ENCODE data around the gene BRSK2.
"Not testable (repeated sequence)": the region's sequence is repeated elsewhere in the genome, so short reads cannot be mapped to it uniquely, and the experiment has no call there.

Gene BRSK2

GRCh38 chr11:1408346-1408745 is 18.6 kb downstream of the BRSK2 start:
- no peak for DNase-seq (ENCODE audit: low read depth)
- no peak for TF ChIP-seq CTCF (IDR thresholded peaks at IDR 0.05; ENCODE audit: low read length, missing control alignments)
- no peak overlapping the region for H3K4me3 ChIP-seq (replicated peaks; ENCODE audit: low read depth, low read length)

GRCh38 chr11:1409108-1409851 is 19.5 kb downstream of the BRSK2 start:
- DNase-seq (ENCODE audit: low read depth), result no peak
- H3K4me3 ChIP-seq (replicated peaks; ENCODE audit: low read depth, low read length), result no peak overlapping the region
- no peak for TF ChIP-seq CTCF (IDR thresholded peaks at IDR 0.05; ENCODE audit: low read length, missing control alignments)

- not testable (repeated sequence) for DNase-seq (ENCODE audit: low read depth); H3K4me3 ChIP-seq (replicated peaks; ENCODE audit: low read depth, low read length)
Measured at GRCh38 chr11:1409852-1410125, 20.1 kb downstream of the BRSK2 start.

GRCh38 chr11:1410366-1411291 is 20.9 kb downstream of the BRSK2 start:
- no peak for TF ChIP-seq CTCF (IDR thresholded peaks at IDR 0.05; ENCODE audit: low read length, missing control alignments)
- H3K4me3 ChIP-seq (replicated peaks; ENCODE audit: low read depth, low read length), result no peak overlapping the region
- no peak for DNase-seq (ENCODE audit: low read depth)

- no peak overlapping the region for H3K4me3 ChIP-seq (replicated peaks; ENCODE audit: low read depth, low read length)
- no peak for DNase-seq (ENCODE audit: low read depth)
- no peak for TF ChIP-seq CTCF (IDR thresholded peaks at IDR 0.05; ENCODE audit: low read length, missing control alignments)
Measured at GRCh38 chr11:1411301-1411700, 21.6 kb downstream of the BRSK2 start.

GRCh38 chr11:1411739-1412138 is 22.0 kb downstream of the BRSK2 start:
- H3K4me3 ChIP-seq (replicated peaks; ENCODE audit: low read depth, low read length); DNase-seq (ENCODE audit: low read depth): not testable (repeated sequence)

GRCh38 chr11:1412377-1413095 is 22.8 kb downstream of the BRSK2 start:
- no peak overlapping the region for H3K4me3 ChIP-seq (replicated peaks; ENCODE audit: low read depth, low read length)
- no peak for TF ChIP-seq CTCF (IDR thresholded peaks at IDR 0.05; ENCODE audit: low read length, missing control alignments)
- no peak for DNase-seq (ENCODE audit: low read depth)

All from fibroblast of pulmonary artery (primary cell).